NCI-H524 (cell line): ENCODE data around the gene ATR.

Experiments used
- DNase-seq, 2 experiments: peaks; one replicate each; lab custom pipeline; 2025; lab: John Stamatoyannopoulos, UW

The ATR gene

GRCh38 chr3:142523921-142524566 is 54.5 kb downstream of the ATR start:
- no peak for DNase-seq

GRCh38 chr3:142509079-142509478 is 69.5 kb downstream of the ATR start:
- DNase-seq: no peak

GRCh38 chr3:142507241-142507640 is 71.3 kb downstream of the ATR start:
- no peak for DNase-seq

DNA sequence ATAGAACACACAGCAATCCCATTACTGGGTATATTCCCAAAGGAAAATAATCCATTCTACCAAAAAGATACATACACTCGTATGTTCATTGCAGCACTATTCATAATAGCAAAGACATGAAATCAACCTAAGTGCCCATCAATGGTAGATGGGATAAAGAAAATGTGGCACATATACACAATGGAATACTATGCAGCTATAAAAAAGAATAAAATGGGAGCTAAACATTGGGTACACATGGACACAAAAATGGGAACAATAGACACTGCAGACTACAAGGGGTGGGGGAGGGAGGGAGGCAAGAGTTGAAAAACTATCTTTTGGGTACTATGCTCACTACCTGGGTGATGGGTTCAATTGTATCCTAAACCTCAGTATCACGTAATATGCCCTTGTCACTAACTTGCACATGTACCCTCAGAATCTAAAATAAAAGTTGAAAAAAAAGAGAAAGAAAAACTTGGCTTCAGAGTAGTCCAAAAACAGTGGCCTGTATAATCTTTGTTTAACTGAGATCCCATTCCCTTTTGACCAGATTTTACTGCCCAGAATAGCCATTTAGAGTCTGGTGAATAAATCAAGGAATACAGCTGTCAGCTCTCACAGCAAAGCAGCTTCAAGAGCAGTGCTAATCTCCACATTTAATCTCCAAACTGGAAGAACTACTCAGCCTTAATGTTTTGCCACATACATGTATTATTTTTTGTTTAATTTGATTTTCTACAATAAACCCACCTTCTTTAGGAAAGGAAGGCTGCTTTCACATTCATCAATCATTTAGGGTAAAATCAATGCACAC is 76.1 kb downstream of the ATR start:
- peak in 1 of 2 experiments; percentile 50 for DNase-seq

- no peak for DNase-seq
Observed at GRCh38 chr3:142501004-142501926, 77.3 kb downstream of the ATR start.

DNA sequence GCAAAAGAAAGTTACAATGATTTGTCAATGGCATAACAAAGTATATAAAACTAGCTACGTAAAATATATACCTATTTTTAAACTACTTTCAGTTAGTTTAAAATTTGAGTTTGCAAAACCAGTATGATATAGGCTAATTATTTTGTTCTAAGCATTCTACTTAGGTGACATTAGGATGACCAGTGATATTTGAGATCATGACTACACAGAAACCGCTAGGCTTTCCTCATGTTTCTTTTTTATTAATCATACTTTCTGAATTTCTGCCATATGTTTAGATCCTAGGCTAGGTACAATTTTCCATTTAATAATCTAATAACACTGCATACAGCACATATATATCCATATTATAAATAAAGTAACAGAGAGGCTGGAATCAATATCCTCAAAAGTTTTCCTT is 78.3 kb downstream of the ATR start:
- DNase-seq: no peak

DNA sequence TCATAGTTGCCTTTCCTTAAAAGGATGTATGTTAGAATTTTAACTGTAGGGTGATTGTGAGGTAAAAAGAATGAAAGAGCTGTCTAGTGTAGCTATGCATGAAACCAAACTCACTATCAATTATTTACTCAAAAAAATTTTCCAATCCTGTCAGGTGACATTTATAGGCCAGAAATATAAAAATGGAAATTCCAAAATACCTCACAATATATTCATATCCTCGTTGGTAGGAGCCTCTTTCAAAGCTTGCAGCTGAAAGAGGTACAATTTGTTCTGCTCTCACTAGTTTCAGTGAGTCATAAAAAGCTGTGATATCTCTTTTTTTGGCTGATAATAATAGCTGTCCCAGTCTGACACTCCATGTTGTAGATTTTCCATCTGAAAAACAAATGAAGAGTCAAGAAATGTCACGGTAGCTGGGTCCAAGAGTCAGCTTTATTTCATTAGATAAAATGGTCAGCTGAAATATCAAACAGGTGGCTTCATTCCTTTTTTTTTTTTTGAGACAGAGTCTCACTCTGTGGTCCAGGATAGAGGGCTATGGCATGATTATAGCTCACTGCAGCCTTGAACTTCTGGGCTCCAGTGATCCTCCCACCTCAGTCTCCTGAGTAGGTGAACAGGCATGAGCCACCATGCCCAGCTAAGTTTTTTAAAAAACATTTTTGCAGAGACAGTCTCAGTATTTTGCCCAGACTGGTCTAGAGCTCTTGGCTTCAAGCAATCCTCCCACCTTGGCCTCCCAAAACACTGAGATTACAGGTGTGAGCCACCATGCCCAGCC is 79.9 kb downstream of the ATR start:
- DNase-seq: no peak

- no peak for DNase-seq
Observed at GRCh38 chr3:142497729-142498128, 80.8 kb downstream of the ATR start.

- DNase-seq: no peak
Observed at GRCh38 chr3:142495103-142495502, 83.4 kb downstream of the ATR start.

DNA sequence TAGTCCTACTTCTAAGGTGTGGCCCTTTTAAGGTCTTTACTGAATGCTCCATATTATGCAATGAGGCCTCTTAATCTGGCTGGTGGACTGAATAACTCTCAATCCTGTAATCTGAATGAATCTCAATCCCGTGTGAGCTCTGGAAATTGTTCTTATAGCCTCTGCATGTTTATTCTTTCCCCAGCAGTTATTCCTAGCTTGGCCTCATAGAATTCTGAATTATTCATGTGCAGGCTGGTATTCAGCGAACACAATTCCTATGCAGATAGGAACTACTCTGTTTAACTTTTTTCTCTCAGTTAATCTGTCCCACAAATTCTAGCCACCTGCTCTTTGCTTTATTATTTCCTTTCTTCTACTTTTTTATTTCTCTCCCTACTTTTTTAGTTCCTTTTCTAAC is 86.3 kb downstream of the ATR start:
- DNase-seq: no peak

GRCh38 chr3:142489572-142490323 is 88.8 kb downstream of the ATR start:
- no peak for DNase-seq

- DNase-seq: no peak
Observed at GRCh38 chr3:142484912-142485435, 93.6 kb downstream of the ATR start.

- DNase-seq: no peak
Observed at GRCh38 chr3:142481196-142481595, 97.3 kb downstream of the ATR start.

- DNase-seq: no peak
Observed at GRCh38 chr3:142470826-142471225, 107.7 kb downstream of the ATR start.

DNA sequence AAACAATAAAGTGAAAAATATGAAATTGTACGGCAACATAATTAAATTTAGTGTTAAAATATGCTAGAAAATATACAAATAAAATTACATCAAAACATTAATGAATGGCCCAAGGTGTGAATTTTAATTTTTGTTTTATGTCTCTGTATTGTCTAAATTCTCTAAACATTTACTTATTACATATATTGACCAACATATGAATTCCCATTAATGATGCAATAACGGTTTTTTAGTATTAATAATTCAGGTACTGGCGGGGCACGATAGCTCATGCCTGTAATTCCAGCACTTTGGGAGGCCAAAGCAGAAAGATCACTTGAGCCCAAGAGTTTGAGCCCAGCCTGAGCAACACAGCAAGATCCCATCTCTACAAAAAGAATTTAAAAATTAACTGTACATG is 110.1 kb downstream of the ATR start:
- DNase-seq: no peak

GRCh38 chr3:142467768-142468167 is 110.8 kb downstream of the ATR start:
- DNase-seq: no peak

GRCh38 chr3:142460689-142461088 is 117.8 kb downstream of the ATR start:
- DNase-seq: no peak

DNA sequence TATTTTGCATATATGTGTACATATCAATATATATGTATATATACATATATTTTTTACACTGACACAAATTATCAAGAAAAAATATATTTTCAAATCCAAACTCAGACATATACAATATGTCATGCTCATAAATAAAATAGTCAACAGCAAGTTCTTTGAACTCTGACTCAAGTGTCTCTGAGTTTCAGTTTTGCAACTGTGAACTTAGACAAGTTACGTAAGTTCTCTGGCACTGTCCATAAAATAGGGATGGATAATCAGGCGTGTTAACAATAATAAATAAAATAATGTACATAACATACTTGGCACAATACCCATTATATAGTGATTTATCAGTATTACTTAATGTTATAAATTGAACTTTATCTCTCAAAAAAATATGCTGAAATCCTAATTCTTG is 118.6 kb downstream of the ATR start:
- DNase-seq: no peak

GRCh38 chr3:142459096-142459495 is 119.4 kb downstream of the ATR start:
- DNase-seq: no peak

DNA sequence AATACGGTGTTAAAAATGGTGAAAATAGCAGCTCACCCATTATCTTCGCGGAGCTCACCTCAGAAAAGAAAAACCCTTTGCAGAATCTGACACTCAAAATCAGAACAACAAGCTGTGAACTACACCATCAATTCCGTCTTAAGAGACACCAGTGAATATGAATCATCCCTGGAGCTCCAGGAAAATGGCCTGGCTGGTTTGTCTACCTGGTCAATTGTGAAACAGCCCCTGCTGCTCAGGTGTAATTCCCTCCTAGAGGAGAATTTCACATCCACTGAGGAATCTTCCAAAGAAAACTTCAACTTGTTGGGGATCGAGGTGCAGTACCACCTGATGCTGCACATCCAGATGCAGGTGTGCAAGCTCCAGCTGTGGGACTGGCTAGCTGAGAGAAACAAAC is 127.7 kb downstream of the ATR start:
- no peak for DNase-seq

DNA sequence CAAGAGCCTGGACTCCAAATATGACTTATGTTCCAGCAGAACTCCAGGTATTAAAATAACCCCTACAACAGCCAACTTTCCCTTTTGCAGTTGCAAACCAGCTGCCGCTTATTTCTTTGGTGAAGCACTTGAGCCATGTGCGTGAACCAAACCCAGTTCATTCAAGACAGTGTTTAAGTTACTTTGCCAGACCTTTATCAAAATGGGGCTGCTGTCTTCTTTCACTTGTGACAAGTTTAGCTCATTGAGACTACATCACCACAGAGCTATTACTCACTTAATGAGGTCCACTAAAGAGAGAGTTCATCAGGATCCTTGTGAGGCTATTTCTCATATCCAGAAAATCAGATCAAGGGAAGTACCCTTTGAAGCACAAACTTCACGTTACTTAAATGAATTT is 128.3 kb downstream of the ATR start:
- DNase-seq: peak in 1 of 2 experiments; percentile 66
